Smooth muscle cell (in vitro differentiated cells): ENCODE data around the gene NUDC. TPM values are rescaled to one million over a fixed set of nuclear protein-coding genes. Genes with fewer than 3 reads are reported as not detected.

Source experiments
- DNase-seq: peaks from one replicate; lab custom pipeline; 2025; ENCODE audit not compliant: unreplicated experiment; lab: John Stamatoyannopoulos, UW
- H2AFZ ChIP-seq: fragments of 200-600 bp; sonication (generic); 2 replicates; pipeline ENCODE4 v1.6.0; 2016; ENCODE audit warnings: antibody characterized with exemption, low read depth, mild to moderate bottlenecking
- H3F3A ChIP-seq: fragments of 200-600 bp; sonication (generic); 2 replicates; pipeline ENCODE4 v1.6.0; 2017; ENCODE audit warnings: antibody characterized with exemption, low read depth
- H3K27ac ChIP-seq: fragments of 200-600 bp; sonication (generic); 2 replicates; pipeline ENCODE4 v1.5.1; 2016; ENCODE audit warnings: low read depth, mild to moderate bottlenecking
- H3K27me3 ChIP-seq: fragments of 200-600 bp; sonication (generic); 2 replicates; pipeline ENCODE4 v1.6.1; 2016; ENCODE audit warnings: low read depth, mild to moderate bottlenecking
- H3K36me3 ChIP-seq: fragments of 200-600 bp; sonication (generic); 2 replicates; pipeline ENCODE4 v1.5.1; 2016; ENCODE audit warnings: low read depth
- H3K4me1 ChIP-seq: fragments of 200-600 bp; sonication (generic); 2 replicates; pipeline ENCODE4 v1.5.1; 2016; ENCODE audit warnings: low read depth
- H3K4me2 ChIP-seq: fragments of 200-600 bp; sonication (generic); 2 replicates; pipeline ENCODE4 v1.6.0; 2016; ENCODE audit warnings: mild to moderate bottlenecking
- H3K4me3 ChIP-seq: fragments of 200-600 bp; sonication (generic); 2 replicates; pipeline ENCODE4 v1.5.1; 2016; ENCODE audit warnings: mild to moderate bottlenecking
- H3K79me2 ChIP-seq: fragments of 200-600 bp; sonication (generic); 2 replicates; pipeline ENCODE4 v1.6.0; 2016; ENCODE audit warnings: low read depth, mild to moderate bottlenecking
- H3K9ac ChIP-seq: fragments of 200-600 bp; sonication (generic); 2 replicates; pipeline ENCODE4 v1.6.0; 2016; ENCODE audit warnings: low read depth
- H3K9me3 ChIP-seq: fragments of 200-600 bp; sonication (generic); replicated peaks from 2 replicates; pipeline ENCODE4 v1.5.1; 2016; ENCODE audit warnings: low read depth
- H4K20me1 ChIP-seq: fragments of 200-600 bp; sonication (generic); 2 replicates; pipeline ENCODE4 v1.6.0; 2016; ENCODE audit warnings: low read depth
- WGBS: methylation state at CpG from one replicate; pipeline ENCODE4 v1.1.7; 2016; ENCODE audit warnings: low lambda C conversion rate; 5-methylcytosine and 5-hydroxymethylcytosine counted together
- polyA plus RNA-seq: library from polyadenylated mRNA; unstranded; fragments of >200 nt; fragmentation: Nextera tagmentation; extraction: Ambion mirVana; gene quantifications from 2 replicates; pipeline ENCODE4 v1.2.1, GENCODE V29; 2016
- total RNA-seq: library from RNA; depleted of rRNA; stranded (reverse); fragments of >200 nt; gene quantifications from 2 replicates; pipeline ENCODE4 v1.2.3, GENCODE V29; 2014
- TF ChIP-seq, protein P1 (sequence below): fragments of 200-600 bp; sonication (generic); IDR thresholded peaks from 2 replicates; pipeline ENCODE4 v1.5.1; 2017; ENCODE audit warnings: borderline replicate concordance, mild to moderate bottlenecking, antibody characterized with exemption; ENCODE audit not compliant: insufficient read depth, poor library complexity, severe bottlenecking

Gene NUDC
- total and polyA plus RNA-seq, 2 experiments from 2014 or later: 23.9 to 122 TPM

DNA sequence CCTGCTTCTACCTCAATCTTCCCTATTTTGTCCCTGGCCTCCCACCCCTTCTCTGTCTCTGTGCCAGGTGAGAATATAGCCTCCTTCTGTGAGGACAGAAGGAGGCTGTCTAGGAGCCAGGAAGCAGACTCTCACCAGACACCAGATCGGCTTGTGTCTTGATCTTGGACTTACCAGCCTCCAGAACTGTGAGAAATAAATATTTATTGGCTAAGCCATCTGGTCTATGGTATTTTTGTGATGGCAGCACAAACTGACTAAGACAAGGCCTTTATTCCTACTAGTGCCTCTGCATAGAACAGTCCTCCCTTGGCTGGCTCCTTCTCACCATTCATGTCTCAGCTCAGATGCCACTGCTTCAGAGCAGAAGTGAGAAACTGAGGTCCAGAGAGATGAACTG lies 33.3 kb upstream of the NUDC start:
- 96% methylated on average over 1 of the region's 1 CpG for WGBS
- no peak overlapping the region for H3K9ac ChIP-seq

DNA sequence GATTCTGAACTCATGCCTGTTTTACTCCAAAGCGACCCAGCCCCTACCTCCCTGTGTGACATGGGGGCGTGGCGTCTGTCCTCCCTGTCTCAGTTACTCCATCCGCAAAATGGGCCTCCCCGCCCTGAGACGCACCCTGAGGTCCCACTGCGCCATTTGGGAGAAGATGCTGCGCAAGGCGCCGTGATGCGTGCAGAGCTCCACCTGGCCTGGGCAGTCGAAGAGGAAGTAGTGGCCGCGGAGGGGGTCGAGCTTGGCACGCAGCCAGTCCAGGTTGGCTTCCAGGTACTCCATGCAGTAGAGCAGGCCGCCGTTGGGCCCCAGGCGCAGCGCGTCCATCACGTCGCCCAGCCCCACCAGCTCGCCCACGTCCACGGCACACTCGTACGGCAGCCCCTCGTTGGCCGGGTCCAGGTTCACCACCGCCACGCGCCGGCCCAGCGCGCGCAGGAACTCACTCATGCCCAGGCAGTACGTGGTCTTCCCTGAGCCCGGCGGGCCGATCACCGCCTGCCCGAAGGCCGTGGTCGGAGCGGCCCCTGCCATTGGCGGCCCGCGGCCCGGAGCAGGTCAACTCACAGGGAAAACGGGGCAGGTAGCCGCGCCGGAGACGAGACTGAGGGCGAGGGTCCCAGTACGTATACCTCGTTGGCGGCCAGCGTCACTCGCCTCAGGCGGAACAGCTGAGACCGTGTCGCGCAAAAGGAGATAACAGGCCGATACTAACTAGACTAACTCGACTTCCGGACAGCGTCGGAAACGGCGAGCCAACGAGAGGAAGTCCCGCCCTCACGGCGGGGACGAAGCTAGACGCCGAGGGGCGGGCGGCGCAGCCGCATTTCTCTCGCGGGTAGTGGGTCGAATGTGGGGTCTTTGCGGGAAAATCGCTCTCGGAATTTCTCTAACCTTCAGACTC lies 31.7 kb upstream of the NUDC start, which contains the start of gene GPN2:
Gene GPN2, minus strand, starts transcription at position 733 of the 916 bp plus-strand sequence. Its CDS starts 187 bp downstream, at position 546.
- TF ChIP-seq, protein P1, sequence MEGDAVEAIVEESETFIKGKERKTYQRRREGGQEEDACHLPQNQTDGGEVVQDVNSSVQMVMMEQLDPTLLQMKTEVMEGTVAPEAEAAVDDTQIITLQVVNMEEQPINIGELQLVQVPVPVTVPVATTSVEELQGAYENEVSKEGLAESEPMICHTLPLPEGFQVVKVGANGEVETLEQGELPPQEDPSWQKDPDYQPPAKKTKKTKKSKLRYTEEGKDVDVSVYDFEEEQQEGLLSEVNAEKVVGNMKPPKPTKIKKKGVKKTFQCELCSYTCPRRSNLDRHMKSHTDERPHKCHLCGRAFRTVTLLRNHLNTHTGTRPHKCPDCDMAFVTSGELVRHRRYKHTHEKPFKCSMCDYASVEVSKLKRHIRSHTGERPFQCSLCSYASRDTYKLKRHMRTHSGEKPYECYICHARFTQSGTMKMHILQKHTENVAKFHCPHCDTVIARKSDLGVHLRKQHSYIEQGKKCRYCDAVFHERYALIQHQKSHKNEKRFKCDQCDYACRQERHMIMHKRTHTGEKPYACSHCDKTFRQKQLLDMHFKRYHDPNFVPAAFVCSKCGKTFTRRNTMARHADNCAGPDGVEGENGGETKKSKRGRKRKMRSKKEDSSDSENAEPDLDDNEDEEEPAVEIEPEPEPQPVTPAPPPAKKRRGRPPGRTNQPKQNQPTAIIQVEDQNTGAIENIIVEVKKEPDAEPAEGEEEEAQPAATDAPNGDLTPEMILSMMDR: no peak
- H3K27me3 ChIP-seq: no peaks in the 10 kb centered on the region
- H3K79me2 ChIP-seq: peaks cover 27% of the 10 kb centered on the region
- peak within 1 kb of the TSS; percentile 99 for H3K4me2 ChIP-seq
- H3K4me1 ChIP-seq: peaks cover 13% of the 10 kb centered on the region
- WGBS: 4% methylated on average over 89 of the region's 89 CpGs
- H4K20me1 ChIP-seq: peaks cover 9% of the 10 kb centered on the region
- peak within 1 kb of the TSS; percentile 89 for H2AFZ ChIP-seq
- H3K27ac ChIP-seq: peak within 1 kb of the TSS; percentile 87
- peak; percentile 30 for DNase-seq
- no peaks in the 10 kb centered on the region for H3K9me3 ChIP-seq
- H3K9ac ChIP-seq: peak within 1 kb of the TSS; percentile 93
- peak within 1 kb of the TSS; percentile 82 for H3K4me3 ChIP-seq
- H3K36me3 ChIP-seq: peaks cover 9% of the 10 kb centered on the region
- H3F3A ChIP-seq: peaks cover 5% of the 10 kb centered on the region

More for the DNA sequence above, 33.3 kb upstream of the NUDC start:
- Histone ChIP-seq H3K4me1 (peaks cover 13% of the 10 kb centered on the region), H2AFZ (no peak overlapping the region), H3K27me3 (no peaks in the 10 kb centered on the region), H3K4me3 (no peak overlapping the region), H3F3A (peaks cover 5% of the 10 kb centered on the region), H3K27ac (peak overlapping the region; percentile 87), H3K9me3 (no peaks in the 10 kb centered on the region), H3K79me2 (peaks cover 25% of the 10 kb centered on the region), H4K20me1 (peaks cover 9% of the 10 kb centered on the region), H3K4me2 (no peak overlapping the region), H3K36me3 (peaks cover 8% of the 10 kb centered on the region)
- no peak for DNase-seq
- TF ChIP-seq, protein P1: no peak

DNA sequence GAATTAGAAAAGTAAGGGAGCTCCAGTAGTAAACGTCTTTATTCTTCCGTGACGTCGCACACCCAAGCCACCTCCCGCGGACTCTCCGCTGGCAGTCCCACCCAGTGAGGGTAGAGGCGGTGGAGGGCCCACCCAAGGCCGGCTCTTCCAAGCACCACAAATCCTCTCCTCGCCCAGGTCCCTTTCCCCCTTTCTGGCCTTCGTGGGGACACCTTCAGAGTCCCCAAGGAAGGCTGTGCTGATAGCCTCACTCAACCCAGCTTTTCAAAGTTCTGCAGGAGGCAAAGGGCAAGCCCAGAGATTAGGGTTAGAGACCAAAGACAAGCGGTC lies 31.1 kb upstream of the NUDC start:
- Histone ChIP-seq H3K27ac (peak overlapping the region; percentile 87), H3F3A (peaks cover 5% of the 10 kb centered on the region), H3K4me3 (peak overlapping the region; percentile 82), H3K4me2 (peak overlapping the region; percentile 99), H3K4me1 (peaks cover 13% of the 10 kb centered on the region), H3K9me3 (no peaks in the 10 kb centered on the region), H3K27me3 (no peaks in the 10 kb centered on the region), H3K9ac (peak overlapping the region; percentile 93), H2AFZ (peak overlapping the region; percentile 89), H3K79me2 (peaks cover 31% of the 10 kb centered on the region), H4K20me1 (peaks cover 9% of the 10 kb centered on the region), H3K36me3 (peaks cover 9% of the 10 kb centered on the region)
- TF ChIP-seq, protein P1: no peak
- WGBS: 18% methylated on average over 12 of the region's 12 CpGs
- no peak for DNase-seq
